ENCODE data around the gene YARS1.

GRCh38 chr1:32817159-32817814, at the start of gene YARS1, which contains the start of gene S100PBP:
- TF ChIP-seq, protein P1, sequence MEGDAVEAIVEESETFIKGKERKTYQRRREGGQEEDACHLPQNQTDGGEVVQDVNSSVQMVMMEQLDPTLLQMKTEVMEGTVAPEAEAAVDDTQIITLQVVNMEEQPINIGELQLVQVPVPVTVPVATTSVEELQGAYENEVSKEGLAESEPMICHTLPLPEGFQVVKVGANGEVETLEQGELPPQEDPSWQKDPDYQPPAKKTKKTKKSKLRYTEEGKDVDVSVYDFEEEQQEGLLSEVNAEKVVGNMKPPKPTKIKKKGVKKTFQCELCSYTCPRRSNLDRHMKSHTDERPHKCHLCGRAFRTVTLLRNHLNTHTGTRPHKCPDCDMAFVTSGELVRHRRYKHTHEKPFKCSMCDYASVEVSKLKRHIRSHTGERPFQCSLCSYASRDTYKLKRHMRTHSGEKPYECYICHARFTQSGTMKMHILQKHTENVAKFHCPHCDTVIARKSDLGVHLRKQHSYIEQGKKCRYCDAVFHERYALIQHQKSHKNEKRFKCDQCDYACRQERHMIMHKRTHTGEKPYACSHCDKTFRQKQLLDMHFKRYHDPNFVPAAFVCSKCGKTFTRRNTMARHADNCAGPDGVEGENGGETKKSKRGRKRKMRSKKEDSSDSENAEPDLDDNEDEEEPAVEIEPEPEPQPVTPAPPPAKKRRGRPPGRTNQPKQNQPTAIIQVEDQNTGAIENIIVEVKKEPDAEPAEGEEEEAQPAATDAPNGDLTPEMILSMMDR (IDR thresholded peaks at IDR 0.05), result peak; percentile 10 to 57 (median 42)
- TF ChIP-seq EP300 (IDR thresholded peaks at IDR 0.05), result peak in 1 of 4 donors; percentile 88
- peak; percentile 50 to 83 (median 66) for TF ChIP-seq POLR2A (IDR thresholded peaks at IDR 0.05)
- peak; percentile 89 to 99 for TF ChIP-seq POLR2AphosphoS5 (IDR thresholded peaks at IDR 0.05)
